ENCODE results near the gene SULT6B1.

Gene SULT6B1

DNA sequence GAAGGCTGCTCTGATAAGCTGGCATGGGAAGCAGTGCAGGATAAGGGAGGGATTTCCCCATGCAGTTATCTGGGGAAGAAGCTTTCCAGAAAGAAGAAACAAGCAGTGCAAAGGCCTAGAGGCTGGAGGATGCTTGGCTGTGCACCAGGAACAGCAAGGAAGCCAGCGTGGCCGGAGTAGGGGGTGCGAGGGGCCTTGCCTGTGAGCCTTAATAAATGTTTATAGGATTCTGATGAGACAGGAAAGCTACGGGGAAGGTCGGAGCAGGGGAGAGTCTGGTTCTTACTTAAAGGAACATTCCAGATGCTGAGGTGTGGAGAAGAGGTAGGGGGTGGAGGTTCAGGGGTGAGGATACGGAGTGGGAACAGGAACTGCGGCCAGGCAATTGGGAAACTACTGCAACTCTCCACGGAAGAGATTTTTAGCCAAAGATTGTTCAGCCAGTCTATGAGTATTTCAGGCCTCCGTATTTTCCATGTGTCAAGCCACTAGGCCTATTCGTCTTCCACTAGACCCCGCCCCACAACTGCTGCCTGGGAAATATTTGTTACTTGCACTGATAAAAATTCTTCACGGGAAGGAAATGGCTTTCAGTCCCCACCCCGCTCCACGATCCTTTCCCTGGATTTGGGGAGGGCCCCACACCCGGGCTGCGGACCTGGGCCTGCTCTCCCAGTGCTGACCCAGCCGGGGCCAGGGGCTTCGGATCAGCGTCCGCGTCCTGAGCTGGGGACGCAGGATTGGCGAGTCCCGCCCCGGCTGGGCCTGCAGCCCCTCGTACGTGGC is 32.2 kb downstream of the SULT6B1 start:
- TF ChIP-seq JUND (IDR thresholded peaks at IDR 0.05; ENCODE audit: low read depth), result no peak
- in situ Hi-C loops (cut with HindIII; ENCODE audit: low pct_unique_long_range_greater_than_20kb, low sequenced_read_pairs), result no loop called here
- peak; percentile 39 to 53 for DNase-seq (ENCODE audit: low read depth in 1 of 2, low spot score in 1 of 2)

- no peak for TF ChIP-seq JUND (IDR thresholded peaks at IDR 0.05; ENCODE audit: low read depth)
- in situ Hi-C loops (cut with HindIII; ENCODE audit: low pct_unique_long_range_greater_than_20kb, low sequenced_read_pairs), result no loop called here
- DNase-seq (ENCODE audit: low read depth in 1 of 2, low spot score in 1 of 2), result no peak
Observed at GRCh38 chr2:37154785-37155184, 33.7 kb downstream of the SULT6B1 start.

DNA sequence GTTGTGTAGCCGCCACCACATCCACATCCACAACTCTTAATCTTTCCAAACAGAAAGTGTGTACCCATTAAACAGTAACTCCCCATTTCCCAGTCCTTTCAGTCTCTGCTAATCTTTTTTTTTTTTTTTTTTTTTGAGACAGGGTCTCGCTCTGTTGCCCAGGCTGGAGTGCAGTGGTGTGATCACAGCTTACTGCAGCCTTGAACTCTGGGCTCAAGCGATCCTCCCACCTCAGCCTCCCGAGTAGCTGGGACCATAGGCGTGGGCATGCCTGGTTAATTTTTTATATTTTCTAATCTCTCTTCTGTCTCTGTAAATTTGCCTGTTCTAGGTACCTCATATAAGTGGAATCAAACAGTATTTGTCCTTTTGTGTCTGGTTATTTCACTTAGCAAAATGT is 35.2 kb downstream of the SULT6B1 start:
- no peak for TF ChIP-seq JUND (IDR thresholded peaks at IDR 0.05; ENCODE audit: low read depth)
- no peak for DNase-seq (ENCODE audit: low read depth in 1 of 2, low spot score in 1 of 2)
- in situ Hi-C loops (cut with HindIII; ENCODE audit: low pct_unique_long_range_greater_than_20kb, low sequenced_read_pairs), result no loop called here

DNA sequence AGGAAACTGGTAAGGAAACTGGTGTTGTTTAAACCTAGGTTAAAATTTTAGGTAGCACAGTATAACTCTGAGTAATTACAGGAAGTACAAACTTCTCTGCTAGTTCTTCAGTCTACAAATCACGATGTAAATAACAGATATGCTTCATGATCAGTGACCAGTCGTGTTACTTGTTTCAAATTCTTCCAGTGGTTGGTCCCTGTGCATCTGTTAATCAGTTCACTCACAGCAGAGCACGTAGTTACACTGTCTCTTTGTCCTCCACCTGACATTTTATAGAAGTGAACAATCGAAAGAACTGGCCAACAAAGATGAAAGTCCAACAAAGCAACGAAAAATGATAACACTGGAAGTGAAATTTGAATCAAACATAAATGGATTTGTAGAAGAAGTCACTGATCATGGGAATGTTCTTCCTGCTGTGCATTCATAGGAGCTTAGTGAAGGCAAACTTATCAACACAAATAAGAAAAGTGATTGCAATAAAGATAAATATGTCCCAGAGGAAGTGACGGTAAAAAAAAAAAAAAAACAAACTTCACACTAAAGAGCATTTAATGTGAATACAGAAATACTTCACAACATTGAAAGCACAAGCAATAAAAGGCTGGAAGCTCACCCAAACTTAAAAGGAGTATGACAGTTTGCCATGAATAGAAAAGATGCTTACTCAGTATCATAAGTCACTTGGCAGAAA is 38.7 kb downstream of the SULT6B1 start:
- in situ Hi-C loops (cut with HindIII; ENCODE audit: low pct_unique_long_range_greater_than_20kb, low sequenced_read_pairs), result no loop called here
- DNase-seq (ENCODE audit: low read depth in 1 of 2, low spot score in 1 of 2), result no peak
- TF ChIP-seq JUND (IDR thresholded peaks at IDR 0.05; ENCODE audit: low read depth), result no peak

DNA sequence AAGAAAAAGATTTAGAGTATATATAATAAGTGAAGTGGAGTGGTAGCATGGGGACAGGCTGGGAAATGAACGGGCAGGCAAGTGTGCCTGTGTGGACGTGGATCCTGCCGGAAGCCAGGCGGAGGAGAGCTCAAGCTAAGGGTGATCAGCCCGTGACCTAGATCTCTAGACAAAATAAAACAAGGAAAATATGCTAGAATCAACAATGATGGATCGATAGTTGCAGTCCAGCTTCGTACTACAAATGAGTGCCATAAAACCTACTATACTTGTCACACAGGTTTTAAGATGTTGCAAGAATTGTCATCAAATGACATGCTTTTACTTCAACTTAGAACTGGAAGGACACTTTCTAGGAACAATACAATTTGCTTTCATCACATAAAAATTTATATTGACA is 40.1 kb downstream of the SULT6B1 start:
- peak in 1 of 2 experiments; percentile 81 for DNase-seq (ENCODE audit: low read depth in 1 of 2, low spot score in 1 of 2)
- in situ Hi-C loops (cut with HindIII; ENCODE audit: low pct_unique_long_range_greater_than_20kb, low sequenced_read_pairs), result no loop called here
- TF ChIP-seq JUND (IDR thresholded peaks at IDR 0.05; ENCODE audit: low read depth), result no peak

DNA sequence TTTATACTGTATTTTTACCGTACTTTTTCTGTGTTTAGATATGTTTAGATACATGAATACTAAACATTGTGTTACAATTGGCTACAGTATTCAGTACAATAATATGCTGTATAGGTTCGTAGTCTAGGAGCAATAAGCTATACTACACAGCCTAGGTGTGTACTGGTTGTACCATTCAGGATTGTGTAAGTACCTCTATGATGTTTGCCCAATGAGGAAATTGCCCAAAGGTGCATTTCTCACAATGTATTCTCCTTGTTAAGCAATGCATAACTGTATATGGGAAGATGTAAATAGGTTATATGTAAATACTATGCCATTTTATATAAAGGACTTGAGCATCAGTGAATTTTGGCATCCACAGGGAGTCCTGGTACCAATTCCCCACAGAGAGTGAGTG is 42.4 kb downstream of the SULT6B1 start:
- no peak for DNase-seq (ENCODE audit: low read depth in 1 of 2, low spot score in 1 of 2)
- in situ Hi-C loops (cut with HindIII; ENCODE audit: low pct_unique_long_range_greater_than_20kb, low sequenced_read_pairs), result no loop called here
- no peak for TF ChIP-seq JUND (IDR thresholded peaks at IDR 0.05; ENCODE audit: low read depth)

DNA sequence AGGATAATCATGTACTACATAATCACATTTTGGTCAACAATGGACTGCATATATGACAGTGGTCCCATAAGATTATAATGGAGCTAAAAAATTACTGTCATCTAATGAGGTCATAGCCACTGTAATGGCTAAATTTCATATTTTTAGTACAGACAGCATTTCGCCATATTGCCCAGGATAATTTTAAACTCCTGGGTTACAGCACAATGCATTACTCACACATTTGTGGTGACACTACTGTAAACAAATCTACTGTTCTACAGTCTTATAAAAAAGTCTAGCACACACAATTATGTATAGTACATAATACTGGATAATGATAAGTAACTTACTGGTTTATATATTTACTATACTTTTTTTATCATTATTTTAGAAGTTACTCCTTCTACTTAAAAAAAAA is 44.5 kb downstream of the SULT6B1 start:
- no peak for TF ChIP-seq JUND (IDR thresholded peaks at IDR 0.05; ENCODE audit: low read depth)
- in situ Hi-C loops (cut with HindIII; ENCODE audit: low pct_unique_long_range_greater_than_20kb, low sequenced_read_pairs), result no loop called here
- no peak for DNase-seq (ENCODE audit: low read depth in 1 of 2, low spot score in 1 of 2)

GRCh38 chr2:37142546-37142945 is 45.9 kb downstream of the SULT6B1 start:
- in situ Hi-C loops (cut with HindIII; ENCODE audit: low pct_unique_long_range_greater_than_20kb, low sequenced_read_pairs), result no loop called here
- no peak for TF ChIP-seq JUND (IDR thresholded peaks at IDR 0.05; ENCODE audit: low read depth)
- no peak for DNase-seq (ENCODE audit: low read depth in 1 of 2, low spot score in 1 of 2)

DNA sequence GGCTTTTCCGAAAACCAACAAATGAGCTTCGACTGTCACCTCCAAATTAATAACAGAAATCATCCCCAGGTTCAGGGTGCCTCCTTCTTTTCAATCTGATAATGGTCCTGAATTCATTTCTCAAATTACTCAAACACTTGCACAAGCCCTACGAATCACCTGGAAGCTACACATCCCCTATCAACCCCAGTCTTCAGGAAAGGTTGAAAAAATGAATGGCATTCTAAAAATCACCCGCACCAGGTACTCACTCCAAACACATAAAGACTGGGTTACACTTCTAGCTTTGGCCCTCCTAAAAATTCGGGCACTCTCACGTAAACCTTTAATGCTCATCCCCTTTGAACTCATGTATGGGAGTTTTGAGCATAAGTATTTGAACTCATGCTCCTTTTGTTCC is 55.6 kb downstream of the SULT6B1 start:
- in situ Hi-C loops (cut with HindIII; ENCODE audit: low pct_unique_long_range_greater_than_20kb, low sequenced_read_pairs), result no loop called here
- DNase-seq (ENCODE audit: low read depth in 1 of 2, low spot score in 1 of 2), result no peak
- no peak for TF ChIP-seq JUND (IDR thresholded peaks at IDR 0.05; ENCODE audit: low read depth)

GRCh38 chr2:37125416-37125815 is 63.1 kb downstream of the SULT6B1 start:
- in situ Hi-C loops (cut with HindIII; ENCODE audit: low pct_unique_long_range_greater_than_20kb, low sequenced_read_pairs), result no loop called here
- no peak for DNase-seq (ENCODE audit: low read depth in 1 of 2, low spot score in 1 of 2)
- no peak for TF ChIP-seq JUND (IDR thresholded peaks at IDR 0.05; ENCODE audit: low read depth)

- in situ Hi-C loops (cut with HindIII; ENCODE audit: low pct_unique_long_range_greater_than_20kb, low sequenced_read_pairs), result no loop called here
- TF ChIP-seq JUND (IDR thresholded peaks at IDR 0.05; ENCODE audit: low read depth), result no peak
- DNase-seq (ENCODE audit: low read depth in 1 of 2, low spot score in 1 of 2), result no peak
Observed at GRCh38 chr2:37119157-37119556, 69.3 kb downstream of the SULT6B1 start.

All from T47D (cell line).